Spleen (tissue), 11 donors: ENCODE measurements around the gene ZBTB4. TPM values are rescaled to one million over a fixed set of nuclear protein-coding genes. Genes with fewer than 3 reads are reported as not detected.

Source experiments
- DNase-seq: peaks from one replicate; pipeline ENCODE4 v3.0.0-alpha.2; 2020
- H3K27ac ChIP-seq, 8 donors: fragments of 200-600 bp; sonication (generic) in 7 of 8; 1 replicate in 4 of 8; 2 replicates in 4 of 8; pipeline versions ENCODE4 v1.5.0 to v1.8.0; 2016 to 2021; ENCODE audit warnings: inconsistent platforms in 4 of 8, mild to moderate bottlenecking in 4 of 8, moderate library complexity in 1 of 8
- H3K27me3 ChIP-seq, 7 donors: fragments of 200-600 bp; sonication (generic) in 6 of 7; replicated peaks in 1 of 7; 1 replicate in 4 of 7; 2 replicates in 3 of 7; pipeline versions ENCODE4 v1.5.0 to v1.8.0; 2016 to 2021; ENCODE audit warnings: inconsistent platforms in 3 of 7, mild to moderate bottlenecking in 1 of 7
- H3K36me3 ChIP-seq, 6 donors: fragments of 200-600 bp; sonication (generic) in 5 of 6; 1 replicate in 4 of 6; 2 replicates in 2 of 6; pipeline versions ENCODE4 v1.5.0 to v1.8.0; 2016 to 2021; ENCODE audit warnings: inconsistent platforms in 2 of 6
- H3K4me1 ChIP-seq, 6 donors: fragments of 200-600 bp; sonication (generic) in 5 of 6; 1 replicate in 3 of 6; 2 replicates in 3 of 6; pipeline versions ENCODE4 v1.5.0 to v1.8.0; 2016 to 2021; ENCODE audit warnings: inconsistent platforms in 3 of 6
- H3K4me3 ChIP-seq, 8 donors: fragments of 200-600 bp; sonication (generic) in 7 of 8; 1 replicate in 4 of 8; 2 replicates in 4 of 8; pipeline versions ENCODE4 v1.5.0 to v1.8.0; 2016 to 2021; ENCODE audit warnings: inconsistent platforms in 4 of 8, mild to moderate bottlenecking in 4 of 8, moderate library complexity in 2 of 8
- H3K9me3 ChIP-seq, 8 donors: fragments of 200-600 bp; sonication (generic) in 7 of 8; 1 replicate in 4 of 8; 2 replicates in 4 of 8; pipeline versions ENCODE4 v1.5.0 to v1.8.0; 2016 to 2021; ENCODE audit warnings: inconsistent platforms in 4 of 8
- CTCF ChIP-seq, 11 experiments: fragments of 200-600 bp in 7 of 11; fragments of 450-650 bp in 4 of 11; sonication (generic) in 4 of 11; IDR thresholded peaks in 8 of 11; conservative IDR thresholded peaks in 3 of 11; 1 replicate in 7 of 11; 2 replicates in 4 of 11; pipeline versions ENCODE4 v1.4.0 to v1.8.0; 2016 to 2021; ENCODE audit warnings: antibody characterized with exemption in 11 of 11, inconsistent platforms in 4 of 11, mild to moderate bottlenecking in 1 of 11
- POLR2A ChIP-seq, 3 donors: fragments of 450-650 bp; IDR thresholded peaks; one replicate each; pipeline ENCODE4 v1.5.1; 2017; ENCODE audit warnings: antibody characterized with exemption in 3 of 3, mild to moderate bottlenecking in 1 of 3
- POLR2AphosphoS5 ChIP-seq, 3 donors: sonication (generic); formaldehyde crosslinking; IDR thresholded peaks; one replicate each; pipeline ENCODE4 v1.5.1; 2017; ENCODE audit warnings: antibody characterized with exemption in 3 of 3
- WGBS, 5 donors: extraction: QIAGEN DNeasy Blood & Tissue Kit in 3 of 5; methylation state at CpG; one replicate each; pipeline versions ENCODE4 v1.1.5 to v1.1.7; 2013 to 2018; 5-methylcytosine and 5-hydroxymethylcytosine counted together
- intact Hi-C: fragments of 100-400 bp; cut with DNase I; formaldehyde crosslinking; loops from one replicate; pipeline ENCODE4 v1.15.0; 2023; ENCODE audit warnings: low total_unique reads
- polyA plus RNA-seq, 3 donors: library from polyadenylated mRNA; stranded (reverse); fragments of 200-250 nt; gene quantifications; one replicate each; pipeline ENCODE4 v1.2.1, GENCODE V29; 2013
- total RNA-seq, 7 donors: library from RNA; depleted of rRNA in 3 of 7; stranded (reverse); fragments of >200 nt in 3 of 7; fragmentation: NEBNext Ultra II Directional in 4 of 7; extraction: Animal tissue kit (Norgen Biotek cat#: 25700) in 4 of 7; gene quantifications; one replicate each; pipeline versions ENCODE4 v1.1.0 to v1.2.1, GENCODE V29; 2016 to 2021
- donor health status: healthy with polysubstance abuse.
- donor health status: DM: no; HTN: no; CAD: no; lungs with moderate emphysema.
- donor health status: DM: no; HTN: no; CAD: no.
- donor health status: Bipolar disorder and iron deficiency.
- donor health status: healthy.
- donor health status: DM: no; HTN: no; CAD: no.
- donor health status: DM: yes; HTN: yes; CAD: no.

ZBTB4 gene
- total and polyA plus RNA-seq, 10 donors: 10.5 to 68.8 (median 42.2) TPM

- Histone ChIP-seq H3K27me3 (no peaks in the 10 kb centered on the region), H3K36me3 (peaks cover 9 to 97% (median 68%) of the 10 kb centered on the region in 6 donors), H3K4me3 (peak overlapping the region in 1 of 8 donors; percentile 9), H3K4me1 (peaks cover 0 to 45% (median 24%) of the 10 kb centered on the region in 6 donors), H3K9me3 (no peaks in the 10 kb centered on the region), H3K27ac (peak overlapping the region in 5 of 8 donors; percentile 20 to 75 (median 68))
- DNase-seq: no peak
- no peak for TF ChIP-seq CTCF (IDR thresholded peaks at IDR 0.05 in 8 of 11, conservative IDR thresholded peaks at IDR 0.05 in 3 of 11)
- TF ChIP-seq POLR2AphosphoS5 (IDR thresholded peaks at IDR 0.05): peak; percentile 50 to 60 (median 58)
- intact Hi-C loops: no loop called here
- WGBS, 5 donors: 74 to 81% (median 79%) methylated on average over 8 to 10 of the region's 10 CpGs
Observed at GRCh38 chr17:7497228-7497627, 17.8 kb upstream of the ZBTB4 start.

GRCh38 chr17:7496470-7497183 is 17.2 kb upstream of the ZBTB4 start:
- 78 to 86% (median 84%) methylated on average over 20 of the region's 20 CpGs for WGBS, 5 donors
- DNase-seq: no peak
- H3K9me3 ChIP-seq: no peaks in the 10 kb centered on the region
- no peaks in the 10 kb centered on the region for H3K27me3 ChIP-seq
- TF ChIP-seq POLR2AphosphoS5 (IDR thresholded peaks at IDR 0.05) (peak; percentile 29 to 67 (median 51)), CTCF (IDR thresholded peaks at IDR 0.05 in 8 of 11, conservative IDR thresholded peaks at IDR 0.05 in 3 of 11) (no peak), POLR2A (IDR thresholded peaks at IDR 0.05) (no peak)
- H3K27ac ChIP-seq: peak overlapping the region in 6 of 8 donors; percentile 29 to 75 (median 56)
- intact Hi-C loops: no loop called here
- H3K36me3 ChIP-seq: peaks cover 6 to 97% (median 62%) of the 10 kb centered on the region in 6 donors
- peak overlapping the region in 1 of 8 donors; percentile 9 for H3K4me3 ChIP-seq
- peaks cover 0 to 51% (median 30%) of the 10 kb centered on the region in 6 donors for H3K4me1 ChIP-seq

GRCh38 chr17:7495906-7496434 is 16.5 kb upstream of the ZBTB4 start:
- intact Hi-C loops: no loop called here
- 74 to 92% (median 89%) methylated on average over 12 of the region's 12 CpGs for WGBS, 5 donors
- Histone ChIP-seq H3K4me3 (no peak overlapping the region), H3K27ac (peak overlapping the region in 6 of 8 donors; percentile 29 to 75 (median 56)), H3K9me3 (no peaks in the 10 kb centered on the region), H3K4me1 (peaks cover 0 to 57% (median 37%) of the 10 kb centered on the region in 6 donors), H3K36me3 (peaks cover 3 to 97% (median 57%) of the 10 kb centered on the region in 6 donors), H3K27me3 (no peaks in the 10 kb centered on the region)
- no peak for DNase-seq
- no peak for TF ChIP-seq POLR2AphosphoS5 (IDR thresholded peaks at IDR 0.05)
- TF ChIP-seq CTCF (IDR thresholded peaks at IDR 0.05 in 8 of 11, conservative IDR thresholded peaks at IDR 0.05 in 3 of 11): no peak
- TF ChIP-seq POLR2A (IDR thresholded peaks at IDR 0.05): no peak

- Histone ChIP-seq H3K27ac (no peak overlapping the region), H3K9me3 (no peaks in the 10 kb centered on the region), H3K4me3 (no peak overlapping the region), H3K27me3 (no peaks in the 10 kb centered on the region), H3K36me3 (peaks cover 3 to 88% (median 37%) of the 10 kb centered on the region in 6 donors), H3K4me1 (peaks cover 12 to 78% (median 57%) of the 10 kb centered on the region in 6 donors)
- DNase-seq: no peak
- WGBS, 5 donors: 89 to 99% (median 92%) methylated on average over 3 of the region's 3 CpGs
- TF ChIP-seq POLR2A (IDR thresholded peaks at IDR 0.05): no peak
- no peak for TF ChIP-seq CTCF (IDR thresholded peaks at IDR 0.05 in 8 of 11, conservative IDR thresholded peaks at IDR 0.05 in 3 of 11)
- no peak for TF ChIP-seq POLR2AphosphoS5 (IDR thresholded peaks at IDR 0.05)
- intact Hi-C loops: no loop called here
Observed at GRCh38 chr17:7493941-7494340, 14.5 kb upstream of the ZBTB4 start.
